ENCODE results near the gene ASIC2. TPM values are rescaled to one million over a fixed set of nuclear protein-coding genes. Genes with fewer than 3 reads are reported as not detected.

Gene ASIC2
- total RNA-seq, 3 donors from 2014 or later: 0.15 to 0.16 TPM; not detected in 1

GRCh38 chr17:33192951-33193911 is 99.9 kb downstream of the ASIC2 start:
- Histone ChIP-seq H3K27me3 (no peaks in the 10 kb centered on the region), H3K4me3 (no peak overlapping the region), H3K36me3 (no peaks in the 10 kb centered on the region), H3K27ac (no peak overlapping the region), H3K9me3 (no peaks in the 10 kb centered on the region), H3K4me1 (no peaks in the 10 kb centered on the region)
- TF ChIP-seq POLR2AphosphoS5 (IDR thresholded peaks at IDR 0.05) (no peak), CTCF (IDR thresholded peaks at IDR 0.05) (no peak), POLR2A (IDR thresholded peaks at IDR 0.05) (no peak)
- intact Hi-C loops (cut with DNase I; ENCODE audit: low total_unique reads): loop anchor here (5.0 kb wide), 1 partner anchor 469 kb away; no protein-coding TSS in a partner anchor
- no peak for DNase-seq (ENCODE audit: low spot score in 2 of 2)

- H3K27ac ChIP-seq: no peak overlapping the region
- H3K36me3 ChIP-seq: no peaks in the 10 kb centered on the region
- TF ChIP-seq POLR2AphosphoS5 (IDR thresholded peaks at IDR 0.05) (no peak), POLR2A (IDR thresholded peaks at IDR 0.05) (no peak), CTCF (IDR thresholded peaks at IDR 0.05) (no peak)
- no peak overlapping the region for H3K4me3 ChIP-seq
- intact Hi-C loops (cut with DNase I; ENCODE audit: low total_unique reads): no loop called here
- H3K27me3 ChIP-seq: peaks cover 0 to 4% of the 10 kb centered on the region in 2 donors
- H3K9me3 ChIP-seq: no peaks in the 10 kb centered on the region
- no peak for DNase-seq (ENCODE audit: low spot score in 2 of 2)
- no peaks in the 10 kb centered on the region for H3K4me1 ChIP-seq
Measured at GRCh38 chr17:33183487-33184026, 109.5 kb downstream of the ASIC2 start.

GRCh38 chr17:33179151-33179550 is 113.9 kb downstream of the ASIC2 start:
- intact Hi-C loops (cut with DNase I; ENCODE audit: low total_unique reads): loop anchor here (1.0 kb wide), 1 partner anchor 23 kb away; no protein-coding TSS in a partner anchor
- Histone ChIP-seq H3K36me3 (no peaks in the 10 kb centered on the region), H3K27me3 (peaks cover 0 to 7% of the 10 kb centered on the region in 2 donors), H3K27ac (no peak overlapping the region), H3K4me1 (no peaks in the 10 kb centered on the region), H3K9me3 (no peaks in the 10 kb centered on the region), H3K4me3 (no peak overlapping the region)
- DNase-seq (ENCODE audit: low spot score in 2 of 2): no peak
- no peak for TF ChIP-seq CTCF (IDR thresholded peaks at IDR 0.05)
- TF ChIP-seq POLR2A (IDR thresholded peaks at IDR 0.05): no peak
- TF ChIP-seq POLR2AphosphoS5 (IDR thresholded peaks at IDR 0.05): no peak

- H3K27ac ChIP-seq: no peak overlapping the region
- TF ChIP-seq CTCF (IDR thresholded peaks at IDR 0.05): no peak
- no peak for TF ChIP-seq POLR2A (IDR thresholded peaks at IDR 0.05)
- H3K4me1 ChIP-seq: no peaks in the 10 kb centered on the region
- H3K36me3 ChIP-seq: no peaks in the 10 kb centered on the region
- DNase-seq (ENCODE audit: low spot score in 2 of 2): no peak
- intact Hi-C loops (cut with DNase I; ENCODE audit: low total_unique reads): loop anchor here (1.0 kb wide), 1 partner anchor 24 kb away; no protein-coding TSS in a partner anchor
- peaks cover 0 to 7% of the 10 kb centered on the region in 2 donors for H3K27me3 ChIP-seq
- no peak overlapping the region for H3K4me3 ChIP-seq
- no peaks in the 10 kb centered on the region for H3K9me3 ChIP-seq
Measured at GRCh38 chr17:33178681-33179080, 114.4 kb downstream of the ASIC2 start.

GRCh38 chr17:33175562-33175961 is 117.5 kb downstream of the ASIC2 start:
- intact Hi-C loops (cut with DNase I; ENCODE audit: low total_unique reads): no loop called here
- TF ChIP-seq CTCF (IDR thresholded peaks at IDR 0.05) (no peak), POLR2A (IDR thresholded peaks at IDR 0.05) (no peak), POLR2AphosphoS5 (IDR thresholded peaks at IDR 0.05) (no peak)

More at GRCh38 chr17:33175562-33175961, 117.5 kb downstream of the ASIC2 start:
- Histone ChIP-seq H3K27ac (no peak overlapping the region), H3K4me3 (no peak overlapping the region), H3K4me1 (no peaks in the 10 kb centered on the region), H3K27me3 (peaks cover 0 to 7% of the 10 kb centered on the region in 2 donors), H3K9me3 (no peaks in the 10 kb centered on the region), H3K36me3 (no peaks in the 10 kb centered on the region)
- DNase-seq (ENCODE audit: low spot score in 2 of 2): no peak
